Measurements from ENCODE around the gene PRKCZ. TPM values are rescaled to one million over a fixed set of nuclear protein-coding genes. Genes with fewer than 3 reads are reported as not detected.

PRKCZ gene
- total and polyA plus RNA-seq, 7 donors = 0.07 to 2.3 (median 0.42) TPM; not detected in 1

- DNase-seq (no peak), ATAC-seq (no peak)
- 47 to 55% (median 47%) methylated on average over 16 to 17 of the region's 17 CpGs for WGBS, 3 donors
- H3K4me1 ChIP-seq = peaks cover 67% of the 10 kb centered on the region
- H3K27ac ChIP-seq = peak overlapping the region; percentile 89
- H3K36me3 ChIP-seq (ENCODE audit: insufficient read depth in 1 of 2, low read depth in 1 of 2) = no peaks in the 10 kb centered on the region
- H3K9me3 ChIP-seq = no peaks in the 10 kb centered on the region
- H3K4me3 ChIP-seq = peak overlapping the region; percentile 71
- H3K27me3 ChIP-seq (ENCODE audit: insufficient read depth in 3 of 3, low read length in 2 of 3) = no peaks in the 10 kb centered on the region
- TF ChIP-seq, protein P1, sequence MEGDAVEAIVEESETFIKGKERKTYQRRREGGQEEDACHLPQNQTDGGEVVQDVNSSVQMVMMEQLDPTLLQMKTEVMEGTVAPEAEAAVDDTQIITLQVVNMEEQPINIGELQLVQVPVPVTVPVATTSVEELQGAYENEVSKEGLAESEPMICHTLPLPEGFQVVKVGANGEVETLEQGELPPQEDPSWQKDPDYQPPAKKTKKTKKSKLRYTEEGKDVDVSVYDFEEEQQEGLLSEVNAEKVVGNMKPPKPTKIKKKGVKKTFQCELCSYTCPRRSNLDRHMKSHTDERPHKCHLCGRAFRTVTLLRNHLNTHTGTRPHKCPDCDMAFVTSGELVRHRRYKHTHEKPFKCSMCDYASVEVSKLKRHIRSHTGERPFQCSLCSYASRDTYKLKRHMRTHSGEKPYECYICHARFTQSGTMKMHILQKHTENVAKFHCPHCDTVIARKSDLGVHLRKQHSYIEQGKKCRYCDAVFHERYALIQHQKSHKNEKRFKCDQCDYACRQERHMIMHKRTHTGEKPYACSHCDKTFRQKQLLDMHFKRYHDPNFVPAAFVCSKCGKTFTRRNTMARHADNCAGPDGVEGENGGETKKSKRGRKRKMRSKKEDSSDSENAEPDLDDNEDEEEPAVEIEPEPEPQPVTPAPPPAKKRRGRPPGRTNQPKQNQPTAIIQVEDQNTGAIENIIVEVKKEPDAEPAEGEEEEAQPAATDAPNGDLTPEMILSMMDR (IDR thresholded peaks at IDR 0.05) = no peak
- intact Hi-C loops (cut with DNase I) = loop anchor here (5.0 to 10.0 kb wide), 2 partner anchors 72 to 85 kb away; no protein-coding TSS in a partner anchor
These were observed 182.2 kb downstream of the PRKCZ start for GRCh38 chr1:2232255-2232915.

DNA sequence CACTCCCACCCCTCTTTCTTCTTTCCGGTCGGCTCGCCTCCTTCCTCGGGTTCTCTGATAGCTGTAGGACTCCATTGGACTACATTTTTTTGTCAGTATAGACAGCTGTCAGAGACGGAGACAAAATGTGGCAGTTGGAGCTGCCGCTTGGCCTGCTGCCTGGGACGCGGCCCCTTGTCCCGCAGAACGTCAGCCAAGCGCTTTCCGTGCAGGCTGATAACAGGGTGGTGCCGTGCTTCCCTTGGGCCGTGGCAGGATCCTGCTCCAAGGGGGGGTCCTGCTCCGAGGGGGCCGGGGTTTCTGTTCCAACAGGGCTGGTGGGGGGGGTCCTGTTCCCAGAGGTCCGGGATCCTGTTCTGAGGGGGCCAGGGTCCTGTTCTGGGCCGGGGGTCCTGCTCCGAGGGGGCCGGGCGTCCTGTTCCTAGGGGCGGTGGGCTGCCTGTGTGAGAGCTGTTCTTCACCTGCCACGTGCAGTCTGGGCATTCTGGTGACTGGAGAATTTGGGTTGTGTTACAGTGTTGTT, 182.8 kb downstream of the PRKCZ start:
- 41 to 45% (median 44%) methylated on average over 22 to 23 of the region's 23 CpGs for WGBS, 3 donors
- TF ChIP-seq, protein P1 (IDR thresholded peaks at IDR 0.05) = no peak
- Histone ChIP-seq H3K9me3 (no peaks in the 10 kb centered on the region), H3K27ac (peak overlapping the region; percentile 89), H3K4me3 (peak overlapping the region; percentile 71), H3K4me1 (peaks cover 73% of the 10 kb centered on the region), H3K27me3 (ENCODE audit: insufficient read depth in 3 of 3, low read length in 2 of 3) (no peaks in the 10 kb centered on the region), H3K36me3 (ENCODE audit: insufficient read depth in 1 of 2, low read depth in 1 of 2) (no peaks in the 10 kb centered on the region)
- ATAC-seq (no peak), DNase-seq (peak in 1 of 2 donors; percentile 59)
- intact Hi-C loops (cut with DNase I) = loop anchor here (5.0 to 10.0 kb wide), 2 partner anchors 72 to 84 kb away; no protein-coding TSS in a partner anchor

DNA sequence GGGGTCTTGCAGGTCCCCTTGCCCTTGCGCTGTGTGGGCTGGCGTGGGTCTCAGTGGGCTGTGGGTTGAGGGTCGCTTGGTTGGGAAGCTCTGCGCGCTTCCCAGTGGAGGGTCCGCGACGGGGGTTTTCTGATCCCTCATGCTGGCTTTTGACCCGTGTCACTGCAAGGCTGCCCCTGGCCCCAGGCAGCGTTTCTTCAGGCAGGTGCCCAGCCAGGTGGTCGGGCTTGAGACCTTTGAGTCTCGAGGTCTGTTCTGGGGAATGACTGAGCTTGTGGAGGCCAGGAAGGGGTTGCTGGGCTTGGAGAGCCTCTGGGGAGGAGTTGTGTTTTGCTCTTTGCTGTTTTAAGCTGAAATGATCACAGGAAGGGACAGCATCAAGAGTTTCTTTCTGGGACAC, 183.3 kb downstream of the PRKCZ start:
- Histone ChIP-seq H3K27me3 (ENCODE audit: insufficient read depth in 3 of 3, low read length in 2 of 3) (no peaks in the 10 kb centered on the region), H3K9me3 (no peaks in the 10 kb centered on the region), H3K4me3 (peak overlapping the region; percentile 71), H3K36me3 (ENCODE audit: insufficient read depth in 1 of 2, low read depth in 1 of 2) (no peaks in the 10 kb centered on the region), H3K27ac (peak overlapping the region; percentile 34), H3K4me1 (peaks cover 78% of the 10 kb centered on the region)
- TF ChIP-seq, protein P1 (IDR thresholded peaks at IDR 0.05) = no peak
- ATAC-seq (no peak), DNase-seq (no peak)
- WGBS, 3 donors = 62 to 77% (median 71%) methylated on average over 12 of the region's 12 CpGs
- intact Hi-C loops (cut with DNase I) = loop anchor here (5.0 to 10.0 kb wide), 2 partner anchors 71 to 84 kb away; no protein-coding TSS in a partner anchor

GRCh38 chr1:2233997-2234761, 184.0 kb downstream of the PRKCZ start:
- Histone ChIP-seq H3K9me3 (no peaks in the 10 kb centered on the region), H3K27ac (peak overlapping the region; percentile 76), H3K4me3 (peak overlapping the region; percentile 71), H3K4me1 (peaks cover 85% of the 10 kb centered on the region), H3K36me3 (ENCODE audit: insufficient read depth in 1 of 2, low read depth in 1 of 2) (no peaks in the 10 kb centered on the region), H3K27me3 (ENCODE audit: insufficient read depth in 3 of 3, low read length in 2 of 3) (no peaks in the 10 kb centered on the region)
- 29 to 40% (median 37%) methylated on average over 27 of the region's 27 CpGs for WGBS, 3 donors
- intact Hi-C loops (cut with DNase I) = loop anchor here (5.0 to 10.0 kb wide), 2 partner anchors 71 to 83 kb away; no protein-coding TSS in a partner anchor
- peak; percentile 68 to 82 (median 82) for ATAC-seq
- TF ChIP-seq, protein P1 (IDR thresholded peaks at IDR 0.05) = no peak
- DNase-seq = peak; percentile 96 to 97

Measured in psoas muscle (tissue), 8 donors.